ENCODE measurements around the gene LRRC4B. TPM values are rescaled to one million over a fixed set of nuclear protein-coding genes. Genes with fewer than 3 reads are reported as not detected.

Gene LRRC4B
- polyA plus RNA-seq, 1 of the 3 experiments (the other 2 are of a cell fraction) = 6.9 TPM

GRCh38 chr19:50537769-50538230, 30.4 kb downstream of the LRRC4B start (continued):
- TF ChIP-seq ZBTB33 (IDR thresholded peaks at IDR 0.05; ENCODE audit: borderline replicate concordance, low read depth) = no peak
- peak; percentile 82 for TF ChIP-seq RAD21 (IDR thresholded peaks at IDR 0.05; ENCODE audit: low read length)
- no peak for TF ChIP-seq PBX3 (IDR thresholded peaks at IDR 0.05)
- no peak for TF ChIP-seq USF1 (IDR thresholded peaks at IDR 0.05; ENCODE audit: borderline replicate concordance, low read depth)
- no peak for TF ChIP-seq EP300 (IDR thresholded peaks at IDR 0.05; ENCODE audit: borderline replicate concordance in 1 of 2, low read depth in 1 of 2, low read length in 1 of 2)

DNA sequence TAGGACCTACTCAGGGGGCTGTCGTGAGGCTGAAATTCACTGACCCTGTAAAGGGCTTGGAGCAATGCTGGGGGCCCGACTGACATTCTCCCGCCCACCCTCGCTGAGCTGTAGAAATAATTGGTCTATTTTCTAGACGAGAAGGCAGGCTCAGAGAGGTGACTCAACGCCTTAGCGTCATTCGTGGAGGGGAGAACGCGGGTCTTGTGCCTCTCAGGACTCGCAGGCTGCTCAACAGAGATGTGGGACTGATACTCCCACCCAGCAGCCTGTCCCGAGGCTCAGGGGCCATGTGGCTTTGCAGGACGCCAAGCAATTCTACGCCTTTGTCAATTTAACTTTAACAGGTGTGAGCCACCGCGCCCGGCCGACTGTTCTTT, 30.9 kb downstream of the LRRC4B start:
- no peak overlapping the region for H3K27ac ChIP-seq (ENCODE audit: low read depth in 2 of 2, low read length in 1 of 2)
- peaks cover 0 to 3% of the 10 kb centered on the region in 2 experiments; a peak in 1 of 4 replicates for H3K4me1 ChIP-seq (ENCODE audit: control insufficient read depth in 1 of 2, insufficient read depth in 2 of 2, low read depth in 1 of 2, low read length in 1 of 2)
- H3K9ac ChIP-seq = no peak overlapping the region
- H3F3A ChIP-seq (replicated peaks; ENCODE audit: insufficient read depth) = no peaks in the 10 kb centered on the region
- no peak for DNase-seq
- H3K9me2 ChIP-seq = no peaks in the 10 kb centered on the region
- H3K9me3 ChIP-seq = no peaks in the 10 kb centered on the region; the same call in 1 of the 2 replicates
- H3K36me3 ChIP-seq (replicated peaks in 1 of 2; ENCODE audit: control insufficient read depth in 1 of 2, insufficient read depth in 2 of 2, low read length in 1 of 2) = peaks cover 0 to 13% of the 10 kb centered on the region in 2 experiments
- CTCF ChIA-PET = interaction anchor here (0.6 to 10.5 kb wide), 41 partner anchors 9 to 385 kb away, joined by 3 to 170 read pairs (median 5); partner anchors contain the start of genes ASPDH, JOSD2 and NR1H2
- H3K4me2 ChIP-seq = no peak overlapping the region
- H3K27me3 ChIP-seq (ENCODE audit: insufficient read depth) = no peaks in the 10 kb centered on the region
- POLR2A ChIA-PET = interaction anchor here (0.6 kb wide), 1 partner anchor 8 kb away, joined by 4 read pairs; no protein-coding TSS in a partner anchor
- no peaks in the 10 kb centered on the region for H3K79me2 ChIP-seq (ENCODE audit: insufficient read depth)
- H2AFZ ChIP-seq (ENCODE audit: low read depth) = no peak overlapping the region
- no peaks in the 10 kb centered on the region for H4K20me1 ChIP-seq (ENCODE audit: insufficient read depth)
- TF ChIP-seq RXRA (IDR thresholded peaks at IDR 0.05; ENCODE audit: borderline replicate concordance, low read depth) (no peak), SMC3 (IDR thresholded peaks at IDR 0.05; ENCODE audit: low read depth, low read length) (no peak), CHD2 (IDR thresholded peaks at IDR 0.05; ENCODE audit: low read length, partially characterized antibody) (no peak), USF1 (IDR thresholded peaks at IDR 0.05; ENCODE audit: borderline replicate concordance, low read depth) (no peak), GABPA (IDR thresholded peaks at IDR 0.05; ENCODE audit: low read depth) (no peak), CTCF (IDR thresholded peaks at IDR 0.05) (no peak), TCF12 (IDR thresholded peaks at IDR 0.05) (no peak)
- H3K4me3 ChIP-seq (ENCODE audit: low read depth in 2 of 2, low read length in 1 of 2) = peak overlapping the region in 1 of 2 experiments; percentile 22; a peak in 1 of 4 replicates
- 90% methylated on average over 17 of the region's 18 CpGs for WGBS (ENCODE audit: low lambda C conversion rate)

Data from SK-N-SH (cell line).